HEK293T (cell line): Measurements from ENCODE around the gene ZNF862.

Source experiments
- CTCF ChIA-PET: fragments of 350-600 bp; formaldehyde crosslinking; extraction: SDS; loops from one replicate; lab custom pipeline; 2021; ENCODE audit warnings: antibody characterized with exemption, inconsistent platforms; lab: Yijun Ruan, JAX
- POLR2A ChIA-PET: fragments of 350-600 bp; formaldehyde crosslinking; extraction: SDS; loops from one replicate; lab custom pipeline; 2020; ENCODE audit warnings: antibody characterized with exemption, inconsistent platforms; lab: Yijun Ruan, JAX
- DNase-seq: peaks from one replicate; pipeline ENCODE4 v3.0.0; 2012; ENCODE audit warnings: mixed read lengths; ENCODE audit errors: extremely low spot score
- ARNT ChIP-seq: fragments of 450-650 bp; IDR thresholded peaks from 2 replicates; pipeline ENCODE4 v1.6.1; 2017; ENCODE audit warnings: mild to moderate bottlenecking
- BHLHE40 ChIP-seq: fragments of 450-650 bp; IDR thresholded peaks from 2 replicates; pipeline ENCODE4 v1.6.1; 2016; ENCODE audit warnings: mild to moderate bottlenecking, moderate library complexity, borderline replicate concordance
- CTBP1 ChIP-seq: fragments of 450-650 bp; IDR thresholded peaks from 2 replicates; pipeline ENCODE4 v1.6.1; 2016; ENCODE audit warnings: borderline replicate concordance
- ELF4 ChIP-seq: fragments of 450-650 bp; IDR thresholded peaks from 2 replicates; pipeline ENCODE4 v1.6.1; 2017; ENCODE audit warnings: antibody characterized with exemption
- FOXA1 ChIP-seq: fragments of 450-650 bp; IDR thresholded peaks from 2 replicates; pipeline ENCODE4 v1.6.1; 2016; ENCODE audit warnings: mild to moderate bottlenecking
- FOXK2 ChIP-seq: fragments of 450-650 bp; IDR thresholded peaks from 2 replicates; pipeline ENCODE4 v1.6.1; 2016; ENCODE audit warnings: mild to moderate bottlenecking
- FOXM1 ChIP-seq: fragments of 450-650 bp; IDR thresholded peaks from 2 replicates; pipeline ENCODE4 v1.6.1; 2017; ENCODE audit warnings: mild to moderate bottlenecking, borderline replicate concordance
- HDGF ChIP-seq: fragments of 450-650 bp; IDR thresholded peaks from 2 replicates; pipeline ENCODE4 v1.6.1; 2017; ENCODE audit warnings: antibody characterized with exemption, borderline replicate concordance
- L3MBTL2 ChIP-seq: fragments of 450-650 bp; conservative IDR thresholded peaks from 2 replicates; pipeline ENCODE4 v1.6.1; 2016; ENCODE audit warnings: mild to moderate bottlenecking
- LEF1 ChIP-seq: fragments of 450-650 bp; IDR thresholded peaks from 2 replicates; pipeline ENCODE4 v1.6.1; 2017; ENCODE audit warnings: mild to moderate bottlenecking, borderline replicate concordance
- NFRKB ChIP-seq: fragments of 450-650 bp; IDR thresholded peaks from 2 replicates; pipeline ENCODE4 v1.6.1; 2016; ENCODE audit warnings: mild to moderate bottlenecking, moderate library complexity
- SP1 ChIP-seq: fragments of 450-650 bp; IDR thresholded peaks from 2 replicates; pipeline ENCODE4 v1.6.1; 2017
- SUZ12 ChIP-seq: fragments of 450-650 bp; IDR thresholded peaks from 2 replicates; pipeline ENCODE4 v1.6.1; 2016; ENCODE audit warnings: mild to moderate bottlenecking
- TARDBP ChIP-seq: fragments of 450-650 bp; IDR thresholded peaks from 2 replicates; pipeline ENCODE4 v1.6.1; 2016
- ZNF384 ChIP-seq: fragments of 450-650 bp; IDR thresholded peaks from 2 replicates; pipeline ENCODE4 v1.6.1; 2016
- TF ChIP-seq, protein P1 (sequence below): fragments of 450-650 bp; IDR thresholded peaks from 2 replicates; pipeline ENCODE4 v1.6.1; 2016

Gene ZNF862

DNA sequence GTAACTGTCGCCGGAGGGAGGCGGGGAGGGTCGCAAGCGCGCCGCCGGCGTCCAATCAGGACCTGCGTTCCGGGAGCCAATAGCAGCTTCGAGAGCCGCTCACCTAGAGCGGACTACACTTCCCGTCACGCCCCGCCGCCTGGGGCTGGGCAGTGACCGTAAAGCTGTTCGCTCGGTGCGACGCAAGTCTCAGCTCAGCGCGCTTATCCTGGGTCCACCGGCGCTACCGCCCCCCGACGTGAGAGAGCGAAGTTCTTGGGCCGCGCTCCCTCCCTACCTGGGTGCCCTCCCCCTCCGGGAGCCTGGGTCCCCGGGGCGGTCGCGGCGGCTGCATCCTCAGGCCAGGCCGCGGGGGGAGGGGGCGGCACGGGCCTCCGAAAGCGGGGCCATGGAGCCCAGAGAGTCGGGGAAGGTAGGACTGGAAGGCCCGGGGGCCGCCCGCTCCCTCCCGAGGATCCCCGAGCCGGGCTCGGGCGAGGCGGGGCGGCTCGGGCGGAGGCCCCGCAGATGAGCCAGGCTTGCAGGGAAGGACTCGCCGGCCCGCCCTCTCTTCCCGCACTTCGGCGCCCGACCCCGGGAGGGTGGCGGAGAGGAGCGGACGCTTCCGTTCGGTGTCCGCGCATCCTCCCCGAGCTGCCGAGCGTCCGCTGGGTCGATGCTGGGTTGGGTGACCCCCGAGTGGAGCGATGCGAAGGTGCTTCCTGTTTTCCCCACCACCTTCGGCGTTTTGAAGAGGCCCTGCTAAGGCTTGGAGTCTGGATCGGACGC is at the start of gene ZNF862:
Gene ZNF862, plus strand, starts transcription at position 152 of the 768 bp plus-strand sequence. Its CDS starts 237 bp downstream, at position 389.
- CTCF ChIA-PET = interaction anchor here (0.7 to 3.0 kb wide), 2 partner anchors 11 to 31 kb away, joined by 3 to 10 read pairs; no protein-coding TSS in a partner anchor
- POLR2A ChIA-PET = interaction anchor here (0.6 to 3.1 kb wide), 20 partner anchors 8 to 213 kb away, joined by 3 to 39 read pairs (median 4); no protein-coding TSS in a partner anchor
- TF ChIP-seq CTBP1 (no peak), HDGF (0 out of 2 replicates have a peak, but pooled peaks have one; percentile 58)
- peak; percentile 100 for DNase-seq

DNA sequence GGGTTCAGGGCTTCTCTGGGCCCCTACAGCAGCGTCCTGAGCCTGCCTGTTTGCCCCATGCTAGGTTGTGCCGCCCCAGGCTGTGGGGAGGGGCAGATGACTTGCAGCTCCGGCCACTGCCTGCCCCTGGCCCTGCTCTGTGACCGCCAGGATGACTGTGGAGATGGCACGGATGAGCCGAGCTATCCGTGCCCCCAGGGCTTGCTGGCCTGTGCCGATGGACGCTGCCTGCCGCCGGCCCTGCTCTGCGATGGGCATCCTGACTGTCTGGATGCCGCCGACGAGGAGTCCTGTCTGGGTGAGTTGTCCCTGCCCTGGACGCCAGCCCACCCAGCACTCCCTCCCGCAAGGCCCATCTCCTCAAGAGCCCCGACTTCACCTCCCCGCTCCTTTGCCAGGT is 49.1 kb upstream of the ZNF862 start:
- DNase-seq = no peak
- POLR2A ChIA-PET = interaction anchor here (0.9 to 1.5 kb wide), 3 partner anchors 11 to 15 kb away, joined by 3 to 4 read pairs (median 3); no protein-coding TSS in a partner anchor
- TF ChIP-seq, protein P1, sequence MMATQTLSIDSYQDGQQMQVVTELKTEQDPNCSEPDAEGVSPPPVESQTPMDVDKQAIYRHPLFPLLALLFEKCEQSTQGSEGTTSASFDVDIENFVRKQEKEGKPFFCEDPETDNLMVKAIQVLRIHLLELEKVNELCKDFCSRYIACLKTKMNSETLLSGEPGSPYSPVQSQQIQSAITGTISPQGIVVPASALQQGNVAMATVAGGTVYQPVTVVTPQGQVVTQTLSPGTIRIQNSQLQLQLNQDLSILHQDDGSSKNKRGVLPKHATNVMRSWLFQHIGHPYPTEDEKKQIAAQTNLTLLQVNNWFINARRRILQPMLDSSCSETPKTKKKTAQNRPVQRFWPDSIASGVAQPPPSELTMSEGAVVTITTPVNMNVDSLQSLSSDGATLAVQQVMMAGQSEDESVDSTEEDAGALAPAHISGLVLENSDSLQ = no peak
- TF ChIP-seq FOXM1 (no peak), SUZ12 (no peak), HDGF (no peak), L3MBTL2 (no peak), LEF1 (no peak), BHLHE40 (no peak), TARDBP (no peak), FOXA1 (no peak)
- CTCF ChIA-PET = interaction anchor here (0.6 to 3.0 kb wide), 11 partner anchors 9 to 574 kb away, joined by 3 to 17 read pairs (median 3); partner anchors contain the start of gene ZNF467

DNA sequence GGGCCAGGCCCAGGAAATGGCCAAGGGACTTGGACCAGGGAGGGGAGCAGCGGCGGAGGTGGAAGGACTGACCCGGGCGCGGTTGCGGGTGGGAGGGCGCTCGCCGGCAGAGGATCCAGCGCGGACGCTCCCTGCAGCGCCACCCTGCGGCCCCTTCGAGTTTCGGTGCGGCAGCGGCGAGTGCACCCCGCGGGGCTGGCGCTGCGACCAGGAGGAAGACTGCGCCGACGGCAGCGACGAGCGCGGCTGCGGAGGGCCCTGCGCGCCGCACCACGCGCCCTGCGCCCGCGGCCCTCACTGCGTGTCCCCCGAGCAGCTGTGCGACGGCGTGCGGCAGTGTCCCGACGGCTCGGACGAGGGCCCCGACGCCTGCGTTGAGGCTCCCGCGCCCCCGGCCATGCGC is 48.0 kb upstream of the ZNF862 start:
- POLR2A ChIA-PET = interaction anchor here (1.2 kb wide), 1 partner anchor 16 kb away, joined by 3 read pairs; no protein-coding TSS in a partner anchor

DNA sequence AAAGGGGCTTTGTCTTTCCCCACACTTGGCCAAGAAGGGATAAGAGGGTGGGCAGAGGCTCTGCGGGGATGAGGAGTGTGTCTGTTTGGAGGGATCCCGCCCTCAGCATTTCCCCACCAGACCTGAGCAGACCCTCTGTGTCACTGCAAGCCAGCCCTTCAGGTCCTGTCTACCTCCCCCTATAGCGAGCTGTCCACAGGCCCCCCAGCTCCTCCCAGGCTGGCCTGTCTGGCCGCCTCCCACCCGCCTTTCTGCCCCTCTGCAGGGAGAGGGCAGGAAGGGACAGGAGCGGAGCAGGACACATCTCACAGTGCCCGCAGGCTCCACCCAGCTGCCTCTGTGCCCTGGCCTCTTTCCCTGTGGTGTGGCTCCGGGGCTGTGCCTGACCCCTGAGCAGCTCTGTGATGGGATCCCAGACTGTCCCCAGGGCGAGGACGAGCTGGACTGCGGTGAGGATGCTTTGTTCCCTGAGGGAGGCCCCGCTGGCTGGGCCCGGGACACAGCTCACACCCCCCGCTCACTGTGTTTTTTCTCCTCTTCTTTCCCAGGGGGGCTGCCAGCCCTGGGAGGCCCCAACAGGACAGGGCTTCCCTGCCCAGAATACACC is 47.3 kb upstream of the ZNF862 start:
- no peak for TF ChIP-seq FOXK2
- TF ChIP-seq LEF1 = no peak
- no peak for TF ChIP-seq ARNT
- TF ChIP-seq TARDBP = no peak
- no peak for TF ChIP-seq CTBP1
- TF ChIP-seq L3MBTL2 = no peak
- TF ChIP-seq FOXA1 = no peak
- no peak for TF ChIP-seq SUZ12
- no peak for TF ChIP-seq HDGF
- TF ChIP-seq SP1 = no peak
- TF ChIP-seq, protein P1 = no peak
- no peak for TF ChIP-seq FOXM1
- no peak for TF ChIP-seq BHLHE40
- no peak for TF ChIP-seq ELF4
- no peak for TF ChIP-seq ZNF384
- no peak for TF ChIP-seq NFRKB
- POLR2A ChIA-PET = interaction anchor here (1.1 kb wide), 1 partner anchor 8 kb away, joined by 3 read pairs; no protein-coding TSS in a partner anchor
- no peak for DNase-seq
- CTCF ChIA-PET = interaction anchor here (0.6 to 2.1 kb wide), 4 partner anchors 9 to 130 kb away, joined by 3 to 8 read pairs (median 3); partner anchors contain the start of gene ZNF467

More for the DNA sequence above, 48.0 kb upstream of the ZNF862 start:
- CTCF ChIA-PET = interaction anchor here (0.6 to 3.0 kb wide), 11 partner anchors 8 to 987 kb away, joined by 3 to 17 read pairs (median 3); partner anchors contain the start of gene ZNF467
- peak; percentile 43 for DNase-seq
- TF ChIP-seq FOXA1 = no peak
- TF ChIP-seq NFRKB = no peak
- TF ChIP-seq ELF4 = no peak
- TF ChIP-seq ZNF384 = no peak
- no peak for TF ChIP-seq SP1
- TF ChIP-seq HDGF = no peak
- TF ChIP-seq FOXM1 = no peak

DNA sequence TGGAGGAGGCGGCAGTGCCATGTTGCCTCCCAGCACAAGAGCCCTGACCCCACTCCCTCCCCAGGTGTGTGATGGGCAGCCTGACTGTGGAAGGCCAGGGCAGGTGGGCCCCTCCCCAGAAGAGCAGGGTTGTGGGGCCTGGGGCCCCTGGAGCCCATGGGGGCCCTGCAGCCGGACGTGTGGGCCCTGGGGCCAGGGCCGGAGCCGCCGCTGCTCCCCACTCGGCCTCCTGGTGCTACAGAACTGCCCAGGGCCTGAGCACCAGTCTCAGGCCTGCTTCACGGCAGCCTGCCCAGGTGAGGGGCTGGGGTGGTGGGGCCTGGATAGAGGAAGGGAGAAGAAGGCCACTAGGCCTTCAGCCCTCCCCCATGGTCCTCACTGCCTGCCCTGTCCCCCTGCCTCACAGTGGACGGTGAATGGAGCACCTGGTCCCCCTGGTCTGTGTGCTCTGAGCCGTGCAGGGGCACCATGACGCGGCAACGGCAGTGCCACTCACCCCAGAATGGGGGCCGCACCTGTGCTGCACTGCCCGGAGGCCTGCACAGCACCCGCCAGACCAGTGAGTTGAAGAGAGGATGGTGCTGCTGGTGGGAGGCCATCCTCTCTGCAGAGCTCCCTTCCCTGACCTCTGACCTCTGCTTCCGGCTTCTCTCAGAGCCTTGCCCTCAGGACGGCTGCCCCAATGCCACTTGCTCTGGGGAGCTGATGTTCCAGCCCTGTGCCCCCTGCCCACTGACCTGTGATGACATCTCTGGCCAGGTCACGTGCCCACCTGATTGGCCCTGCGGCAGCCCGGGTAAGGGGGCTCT is 46.6 kb upstream of the ZNF862 start:
- ChIA-PET POLR2A (interaction anchor here (1.1 kb wide), 1 partner anchor 9 kb away, joined by 3 read pairs; no protein-coding TSS in a partner anchor), CTCF (interaction anchor here (0.7 to 2.1 kb wide), 3 partner anchors 8 to 18 kb away, joined by 3 to 8 read pairs (median 3); partner anchors contain the start of gene ZNF467)
- TF ChIP-seq LEF1 = no peak
- TF ChIP-seq NFRKB = no peak
- TF ChIP-seq SUZ12 = no peak
- TF ChIP-seq BHLHE40 = no peak
- TF ChIP-seq, protein P1 = no peak
- TF ChIP-seq ELF4 = no peak
- TF ChIP-seq CTBP1 = no peak
- no peak for TF ChIP-seq L3MBTL2
- no peak for DNase-seq
